Measurements from ENCODE around the gene MYH9.
"Not testable (repeated sequence)": the region's sequence is repeated elsewhere in the genome, so short reads cannot be mapped to it uniquely, and the experiment has no call there.

MYH9 gene

GRCh38 chr22:36261675-36262074 is 126.1 kb downstream of the MYH9 start:
- DNase-seq, result not testable (repeated sequence)

GRCh38 chr22:36259615-36260300 is 128.0 kb downstream of the MYH9 start:
- DNase-seq, result no peak

DNA sequence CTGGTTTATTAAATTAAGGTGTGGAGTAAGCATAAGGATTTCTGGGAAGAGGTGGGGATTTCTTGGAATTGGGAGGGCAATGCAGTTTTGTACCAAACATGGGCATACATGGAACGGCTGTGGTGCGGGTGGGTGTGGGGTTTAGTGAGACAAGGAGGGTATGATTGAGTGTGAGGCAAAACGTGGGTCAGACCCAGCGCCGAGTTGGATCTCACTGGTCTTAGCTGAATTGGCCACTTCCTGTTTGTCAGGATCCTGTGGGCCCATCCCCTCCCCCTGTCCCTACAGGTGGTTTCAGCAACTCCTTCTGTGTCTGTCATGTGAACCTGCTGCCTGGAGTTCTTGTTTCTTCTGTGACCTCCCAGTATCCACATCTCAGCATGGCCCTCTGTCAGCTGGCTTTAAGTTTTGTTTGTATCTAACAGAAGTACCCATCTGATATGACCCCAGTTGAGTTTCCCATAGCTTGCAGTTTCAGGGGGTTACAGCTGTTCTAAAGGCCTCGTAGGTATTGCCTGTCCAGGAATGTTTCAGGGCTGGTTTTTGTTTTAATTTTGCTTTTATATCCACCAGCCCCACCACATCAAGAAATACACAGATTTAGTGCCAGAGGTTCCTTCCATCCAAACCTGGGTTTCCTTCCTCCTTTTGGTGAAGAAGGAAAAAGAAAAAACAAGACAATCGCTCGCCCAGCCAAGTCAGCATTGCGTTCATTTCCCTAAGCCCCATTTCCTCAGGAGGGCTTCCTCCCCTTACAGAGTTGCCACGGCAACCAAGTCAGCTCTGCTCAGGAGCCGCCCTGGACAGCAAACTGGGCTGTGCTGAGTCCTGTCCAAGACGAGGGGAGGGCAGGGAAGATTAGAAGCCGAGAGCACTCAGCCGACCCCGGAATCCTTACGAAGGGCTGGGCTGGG is 128.8 kb downstream of the MYH9 start:
- DNase-seq, result no peak

GRCh38 chr22:36257948-36258670 is 129.7 kb downstream of the MYH9 start:
- no peak for DNase-seq

GRCh38 chr22:36257308-36257707 is 130.5 kb downstream of the MYH9 start:
- DNase-seq, result no peak

GRCh38 chr22:36256478-36256877 is 131.3 kb downstream of the MYH9 start:
- DNase-seq, result no peak

DNA sequence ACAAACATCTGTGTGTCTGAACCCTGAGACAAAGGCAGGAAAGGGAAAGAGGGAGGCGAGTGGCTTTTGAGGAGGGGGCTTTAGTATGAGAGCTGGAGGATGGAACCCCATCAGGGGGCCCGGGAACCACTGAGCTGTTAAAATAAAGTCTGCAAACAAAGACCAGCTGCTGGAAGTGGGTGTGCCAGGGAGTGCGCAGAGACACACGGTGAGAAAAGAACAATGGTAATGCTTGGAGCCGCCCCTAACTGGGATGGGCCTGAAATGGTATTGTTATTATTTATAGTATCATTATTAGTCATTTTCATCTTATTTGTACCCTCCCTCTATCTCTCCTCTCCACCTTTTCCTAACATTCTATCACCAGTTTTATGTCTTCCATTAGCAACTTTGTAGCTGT is 132.2 kb downstream of the MYH9 start:
- DNase-seq, result not testable (repeated sequence)

DNA sequence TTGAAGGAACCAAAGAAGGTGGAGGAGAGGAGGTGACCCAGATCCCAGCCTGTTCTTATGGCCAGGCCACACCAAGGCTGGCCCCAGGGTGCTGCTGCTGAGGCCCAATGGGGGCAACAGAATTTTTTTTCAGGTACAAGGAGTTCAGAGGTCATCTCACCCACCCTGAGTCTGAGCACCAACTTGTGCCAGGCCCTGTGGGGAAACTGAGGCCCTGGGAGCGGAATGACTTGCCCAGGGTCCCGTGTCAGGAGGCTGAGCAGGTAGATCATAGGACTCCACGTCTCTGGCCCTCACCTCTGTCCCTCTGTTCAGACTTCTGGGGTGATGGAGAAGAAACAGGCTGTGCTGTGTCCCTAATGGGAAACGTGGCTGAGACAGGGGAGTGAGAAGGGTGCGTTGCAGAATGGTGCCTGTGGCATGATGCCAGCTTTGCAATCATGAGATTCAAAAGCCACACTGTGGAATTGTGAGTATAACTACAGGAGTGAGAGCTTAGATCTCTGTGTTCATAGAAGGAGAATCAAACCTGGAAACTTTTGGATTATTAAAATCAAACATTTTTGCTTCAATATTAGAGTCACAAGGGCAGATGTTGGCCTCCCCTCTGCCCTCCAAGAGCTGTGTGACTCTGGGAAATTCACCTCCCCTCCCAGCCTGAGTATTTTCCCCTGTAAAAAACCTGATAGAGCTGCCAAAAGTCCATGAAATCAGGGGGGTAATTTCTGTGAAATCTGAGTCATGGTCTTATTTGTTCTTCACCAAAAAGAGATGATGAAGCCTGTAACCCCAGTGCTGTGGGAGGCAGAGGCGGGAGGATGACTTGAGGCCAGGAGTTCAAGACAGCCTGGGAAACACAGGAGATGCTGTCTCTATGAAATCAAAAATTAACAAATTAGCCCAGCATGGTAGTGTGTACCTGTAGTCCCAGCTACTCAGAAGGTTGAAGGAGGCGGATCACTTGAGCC is 134.0 kb downstream of the MYH9 start:
- DNase-seq, result no peak

DNA sequence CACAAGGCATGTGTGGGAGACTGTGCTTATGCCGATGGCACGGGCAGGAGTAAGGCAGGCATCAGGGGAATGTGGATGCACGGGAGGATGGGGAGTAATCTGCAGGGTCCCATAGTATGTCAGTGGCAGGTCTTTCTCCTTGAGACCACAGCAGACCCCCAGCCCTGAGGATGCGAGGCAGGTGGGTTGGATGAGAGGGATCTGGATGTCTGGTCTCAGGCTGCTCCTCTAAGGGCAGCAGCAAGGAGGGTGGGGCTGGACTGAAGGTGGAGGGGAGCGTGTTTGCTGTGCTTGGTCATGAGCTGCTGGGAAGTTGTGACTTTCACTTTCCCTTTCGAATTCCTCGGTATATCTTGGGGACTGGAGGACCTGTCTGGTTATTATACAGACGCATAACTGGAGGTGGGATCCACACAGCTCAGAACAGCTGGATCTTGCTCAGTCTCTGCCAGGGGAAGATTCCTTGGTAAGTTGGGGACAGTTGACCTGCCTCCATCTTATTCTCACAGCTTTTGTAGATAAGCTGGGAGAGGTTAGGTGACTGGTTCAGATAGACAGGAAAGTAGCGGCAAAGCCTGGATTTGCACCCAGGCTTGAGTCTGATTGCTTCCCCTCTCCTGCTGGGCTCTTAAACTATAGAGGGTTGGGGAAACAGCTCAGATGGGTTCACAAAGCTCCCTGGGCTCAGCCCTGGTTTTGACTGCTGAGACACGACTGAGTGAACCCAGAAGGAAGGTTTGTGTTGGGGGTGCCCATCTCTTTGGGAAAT is 134.8 kb downstream of the MYH9 start, which contains the start of gene APOL1:
APOL1 (plus strand) TSS at position 380 of the 769 bp plus-strand sequence. CDS start 1,823 bp downstream, outside the sequence.
- DNase-seq, result no peak

DNA sequence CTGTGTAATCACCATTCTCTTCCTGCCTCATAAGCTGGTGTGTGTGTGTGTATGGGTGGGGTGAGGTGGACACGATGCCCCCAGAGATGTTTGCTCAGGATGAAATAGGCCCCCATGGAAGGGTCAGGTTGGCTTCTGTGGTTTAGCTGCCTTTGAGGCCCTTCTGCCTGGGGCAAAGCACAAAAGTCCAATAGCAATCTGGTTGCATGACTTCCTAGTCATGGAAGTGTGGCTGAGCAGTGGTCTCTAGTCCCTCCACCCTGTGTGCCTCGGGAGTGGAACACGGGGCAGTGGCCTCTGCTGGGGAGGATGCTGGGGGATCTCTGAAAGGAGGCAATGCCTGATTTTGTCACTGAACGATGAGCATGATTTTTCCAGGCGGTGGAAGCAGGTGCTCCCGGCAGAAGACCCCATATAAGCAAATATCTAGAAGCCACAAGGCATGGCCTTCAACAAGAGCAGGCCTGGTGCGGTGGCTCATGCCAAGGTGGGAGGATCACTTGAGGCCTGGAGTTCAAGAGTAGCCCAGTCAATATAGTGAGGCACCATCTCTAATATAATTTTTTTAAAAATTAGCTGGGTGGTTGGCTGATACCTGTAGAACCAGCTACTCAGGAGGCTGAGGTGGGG is 135.7 kb downstream of the MYH9 start:
- DNase-seq, result not testable (repeated sequence)

DNA sequence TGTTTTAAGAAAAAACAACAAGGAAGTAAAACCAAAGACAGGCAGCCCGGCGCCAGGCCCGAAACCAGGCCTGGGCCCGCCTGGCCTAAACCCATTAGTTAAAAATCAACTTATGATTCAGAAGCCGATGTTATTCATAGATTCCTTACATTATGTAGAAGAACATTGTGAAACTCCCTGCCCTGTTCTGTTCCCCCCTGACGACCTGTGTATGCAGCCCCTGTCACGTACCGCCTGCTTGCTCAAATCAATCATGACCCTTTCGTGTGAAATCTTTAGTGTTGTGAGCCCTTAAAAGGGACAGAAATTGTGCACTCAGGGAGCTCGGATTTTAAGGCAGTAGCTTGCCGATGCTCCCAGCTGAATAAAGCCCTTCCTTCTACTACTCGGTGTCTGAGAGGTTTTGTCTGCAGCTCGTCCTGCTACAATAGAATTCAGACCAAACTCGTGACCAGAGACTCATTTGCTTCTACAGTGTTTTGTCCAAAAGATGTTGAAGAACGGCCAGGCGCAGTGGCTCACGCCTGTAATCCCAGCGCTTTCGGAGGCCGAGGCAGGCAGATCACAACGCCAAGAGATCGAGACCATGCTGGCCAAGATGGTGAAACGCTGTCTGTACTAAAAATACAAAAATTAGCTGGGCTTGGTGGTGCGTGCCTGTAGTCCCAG is 137.3 kb downstream of the MYH9 start:
- not testable (repeated sequence) for DNase-seq

DNA sequence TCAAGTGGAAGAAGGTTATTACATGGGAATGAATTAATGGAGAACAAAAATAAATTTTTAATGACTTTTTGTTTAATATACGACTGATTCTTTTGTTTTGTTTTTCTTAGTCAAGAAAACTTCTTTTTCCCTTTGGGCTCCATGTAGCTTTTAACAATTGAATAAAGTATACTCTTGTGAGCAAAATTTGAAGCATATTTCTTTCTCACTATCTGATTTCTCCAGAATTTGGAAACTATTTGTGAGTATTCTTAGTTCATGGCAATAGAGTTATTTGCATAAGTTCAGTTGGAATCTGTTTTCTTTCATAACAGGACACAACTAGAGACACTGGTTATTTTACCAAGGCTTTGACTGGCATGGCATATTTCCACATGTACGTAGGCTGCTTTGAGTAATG is 138.6 kb downstream of the MYH9 start:
- no peak for DNase-seq

DNA sequence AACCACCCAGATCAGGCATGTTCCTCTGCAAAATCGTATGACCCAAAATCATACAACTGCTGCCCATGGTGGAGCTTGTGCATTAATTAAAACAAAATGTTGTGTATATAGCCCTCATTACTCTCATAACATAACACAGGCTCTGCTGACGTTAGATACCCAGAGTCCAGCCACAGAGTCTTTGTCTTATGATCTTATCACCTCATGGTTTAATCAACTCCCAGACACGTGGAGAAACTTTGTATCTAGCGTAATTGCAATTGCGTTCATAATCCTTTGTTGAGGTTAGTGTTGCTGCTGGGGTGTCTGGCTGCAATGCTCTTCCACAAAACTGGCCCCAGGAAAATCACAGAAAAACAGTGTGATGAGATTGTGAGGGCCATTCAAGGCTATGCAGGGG is 139.8 kb downstream of the MYH9 start:
- no peak for DNase-seq

DNA sequence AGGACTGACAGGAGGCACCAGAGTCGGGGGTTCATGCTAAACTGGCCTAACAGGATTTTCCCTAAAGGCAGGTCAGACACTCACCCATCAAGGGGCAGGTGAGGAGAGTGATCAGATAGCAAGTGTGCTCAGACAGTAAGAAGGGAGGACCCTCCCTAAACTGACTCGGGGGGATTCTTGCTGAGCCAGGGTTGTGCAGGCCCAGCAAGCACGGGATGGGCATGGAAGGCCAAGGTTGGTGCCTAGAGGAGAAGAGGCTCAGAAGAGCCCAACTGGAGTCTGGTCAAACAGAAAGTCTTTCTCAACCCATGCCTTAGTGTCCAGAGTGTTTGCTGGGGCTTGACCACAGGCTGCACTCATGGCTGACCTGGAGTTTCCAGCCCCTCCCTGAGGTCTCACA is 141.0 kb downstream of the MYH9 start:
- DNase-seq, result no peak

DNA sequence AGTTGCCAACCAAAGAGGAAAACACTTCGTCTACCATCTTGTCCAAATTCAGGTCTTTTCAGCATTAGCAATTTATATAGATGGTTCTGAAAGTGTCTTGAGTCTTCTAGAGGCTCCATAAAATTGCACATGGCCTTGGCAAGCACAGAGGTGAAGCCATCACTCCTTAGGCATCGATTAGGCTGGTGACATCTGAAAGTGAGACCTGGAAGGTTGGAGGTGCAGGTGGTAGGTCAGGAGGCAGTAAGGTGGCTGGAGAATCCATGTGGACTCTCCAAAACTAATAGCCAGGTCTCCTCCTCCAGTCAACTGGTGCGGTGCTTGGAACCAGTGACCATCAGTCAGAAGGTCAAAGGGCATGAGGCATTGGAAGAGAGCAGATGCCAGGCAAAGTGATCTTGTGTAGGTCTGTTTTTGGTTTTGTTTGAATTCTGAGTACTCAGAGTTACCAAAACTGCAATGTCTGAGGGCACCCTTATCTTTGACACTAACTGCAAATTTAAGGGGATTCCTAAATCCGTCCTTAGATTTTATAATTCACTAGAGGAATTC is 141.9 kb downstream of the MYH9 start:
- no peak for DNase-seq

GRCh38 chr22:36244522-36245391 is 143.0 kb downstream of the MYH9 start:
- DNase-seq, result no peak

DNA sequence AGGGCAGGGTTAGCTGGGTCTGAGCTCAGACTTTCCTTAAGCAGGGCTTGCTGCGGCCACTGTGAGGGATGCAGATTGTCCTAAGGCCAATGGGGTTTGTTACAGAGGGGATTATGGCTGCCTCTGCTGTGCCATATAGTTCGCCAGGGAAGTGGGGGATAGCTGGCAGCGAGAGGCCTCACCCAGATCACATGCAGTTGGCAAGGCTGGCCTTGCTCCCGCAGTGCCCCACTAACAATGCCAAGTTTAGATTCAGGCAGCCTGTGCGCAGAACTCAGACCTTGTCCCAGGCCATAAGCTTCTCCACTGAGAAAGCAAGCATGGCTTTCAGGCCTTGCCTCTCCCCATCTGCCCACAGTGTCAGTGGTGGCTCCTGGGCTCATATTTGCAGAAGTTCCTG is 143.8 kb downstream of the MYH9 start:
- DNase-seq, result no peak

DNA sequence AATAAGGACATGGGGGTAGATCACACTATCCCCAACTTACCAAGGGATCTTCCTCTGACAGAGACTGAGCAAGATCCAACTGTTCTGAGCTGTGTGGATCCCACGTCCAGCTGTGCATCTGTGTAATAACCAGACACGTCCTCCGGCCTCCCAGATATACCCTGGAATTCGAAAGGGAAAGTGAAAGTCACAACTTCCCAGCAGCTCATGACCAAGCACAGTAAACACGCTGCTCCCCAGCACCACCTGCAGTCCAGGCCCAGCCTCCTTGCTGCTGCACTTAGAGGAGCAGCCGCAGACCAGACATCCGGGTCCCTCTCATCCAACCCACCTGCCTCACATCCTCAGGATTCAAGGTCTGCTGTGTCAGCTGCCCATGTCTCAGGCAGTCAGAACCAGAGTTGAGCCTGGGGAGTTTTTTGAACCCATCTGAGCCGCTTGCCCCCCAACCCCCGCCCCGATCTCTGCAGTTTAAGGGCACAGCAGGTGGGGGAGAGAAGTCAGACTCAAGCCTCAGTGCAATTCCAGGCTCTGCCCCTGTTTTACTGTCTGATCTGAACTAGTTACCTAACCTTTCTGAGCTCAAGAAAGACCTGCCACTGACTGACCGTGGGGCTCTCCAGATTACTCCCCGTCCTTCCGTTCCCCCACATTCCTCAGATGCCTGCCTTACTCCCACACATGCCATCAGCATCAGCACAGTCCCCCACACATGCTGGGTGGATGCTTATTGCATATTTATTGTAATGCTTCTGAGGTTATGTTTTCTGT is 148.2 kb downstream of the MYH9 start, which contains the start of gene APOL2:
APOL2 (minus strand) TSS at position 127 of the 771 bp plus-strand sequence. CDS start 6,365 bp downstream, outside the sequence.
- DNase-seq, result peak; percentile 76
